Fibroblast of pulmonary artery (primary cell): ENCODE measurements around the gene DPYD.

Source experiments
- DNase-seq: peaks from one replicate; pipeline ENCODE4 v3.0.0-alpha.2; 2010; ENCODE audit warnings: low read depth
- H3K4me3 ChIP-seq: replicated peaks from 2 replicates; pipeline ENCODE4 v1.5.1; 2011; ENCODE audit warnings: low read depth, mild to moderate bottlenecking, control low read depth, low read length, moderate library complexity
- TF ChIP-seq, protein P1 (sequence below): IDR thresholded peaks from 2 replicates; pipeline ENCODE4 v1.5.1; 2011; ENCODE audit warnings: mild to moderate bottlenecking, control low read depth, low read length, inconsistent platforms; ENCODE audit errors: missing control alignments

The DPYD gene

GRCh38 chr1:97332716-97333115 is 588.1 kb downstream of the DPYD start:
- H3K4me3 ChIP-seq: no peak overlapping the region
- DNase-seq: peak; percentile 63
- TF ChIP-seq, protein P1, sequence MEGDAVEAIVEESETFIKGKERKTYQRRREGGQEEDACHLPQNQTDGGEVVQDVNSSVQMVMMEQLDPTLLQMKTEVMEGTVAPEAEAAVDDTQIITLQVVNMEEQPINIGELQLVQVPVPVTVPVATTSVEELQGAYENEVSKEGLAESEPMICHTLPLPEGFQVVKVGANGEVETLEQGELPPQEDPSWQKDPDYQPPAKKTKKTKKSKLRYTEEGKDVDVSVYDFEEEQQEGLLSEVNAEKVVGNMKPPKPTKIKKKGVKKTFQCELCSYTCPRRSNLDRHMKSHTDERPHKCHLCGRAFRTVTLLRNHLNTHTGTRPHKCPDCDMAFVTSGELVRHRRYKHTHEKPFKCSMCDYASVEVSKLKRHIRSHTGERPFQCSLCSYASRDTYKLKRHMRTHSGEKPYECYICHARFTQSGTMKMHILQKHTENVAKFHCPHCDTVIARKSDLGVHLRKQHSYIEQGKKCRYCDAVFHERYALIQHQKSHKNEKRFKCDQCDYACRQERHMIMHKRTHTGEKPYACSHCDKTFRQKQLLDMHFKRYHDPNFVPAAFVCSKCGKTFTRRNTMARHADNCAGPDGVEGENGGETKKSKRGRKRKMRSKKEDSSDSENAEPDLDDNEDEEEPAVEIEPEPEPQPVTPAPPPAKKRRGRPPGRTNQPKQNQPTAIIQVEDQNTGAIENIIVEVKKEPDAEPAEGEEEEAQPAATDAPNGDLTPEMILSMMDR: no peak

DNA sequence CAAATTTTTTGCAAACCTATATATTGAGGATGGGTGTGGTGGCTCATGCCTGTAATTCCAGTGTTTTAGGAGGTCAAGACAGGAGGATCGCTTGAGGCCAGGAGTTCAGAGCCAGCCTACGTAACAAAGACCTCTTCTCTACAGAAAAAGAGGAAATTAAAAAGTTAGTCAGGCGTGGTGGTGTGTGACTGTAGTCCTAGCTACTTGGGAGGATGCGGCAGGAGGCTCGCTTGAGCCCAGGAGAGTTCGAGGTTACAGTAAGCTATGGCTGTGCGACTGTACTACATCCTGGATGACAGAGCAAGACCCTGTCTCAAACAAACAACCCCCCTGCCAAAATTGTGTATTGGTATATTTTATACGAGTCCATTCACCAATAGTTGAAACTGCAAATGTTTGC is 589.7 kb downstream of the DPYD start:
- TF ChIP-seq, protein P1: no peak
- no peak for DNase-seq
- no peak overlapping the region for H3K4me3 ChIP-seq

GRCh38 chr1:97314685-97315084 is 606.1 kb downstream of the DPYD start:
- no peak overlapping the region for H3K4me3 ChIP-seq
- TF ChIP-seq, protein P1: no peak
- no peak for DNase-seq

GRCh38 chr1:97308131-97308530 is 612.7 kb downstream of the DPYD start:
- TF ChIP-seq, protein P1: no peak
- DNase-seq: peak; percentile 16

GRCh38 chr1:97307568-97307967 is 613.3 kb downstream of the DPYD start:
- no peak overlapping the region for H3K4me3 ChIP-seq
- TF ChIP-seq, protein P1: no peak
- no peak for DNase-seq

More at GRCh38 chr1:97308131-97308530, 612.7 kb downstream of the DPYD start:
- H3K4me3 ChIP-seq: no peak overlapping the region

GRCh38 chr1:97307151-97307550 is 613.7 kb downstream of the DPYD start:
- no peak overlapping the region for H3K4me3 ChIP-seq

DNA sequence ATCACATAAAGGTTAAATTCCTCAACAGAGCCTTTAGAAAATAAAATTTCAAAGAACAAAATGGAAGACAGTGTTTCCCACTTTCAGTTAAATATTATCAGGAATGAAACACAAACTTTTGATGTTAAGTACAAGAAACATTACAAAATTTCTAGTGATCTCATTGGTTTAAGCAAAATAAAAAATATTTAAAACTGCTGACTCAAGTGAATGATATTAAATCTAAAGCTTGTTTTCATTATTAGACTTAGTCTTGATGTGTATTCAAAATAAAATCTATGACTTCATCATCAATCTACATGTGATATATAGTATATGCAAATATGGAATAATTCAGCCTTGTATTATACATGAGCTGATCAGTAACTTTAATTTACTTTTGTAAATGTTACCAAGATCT is 614.3 kb downstream of the DPYD start:
- H3K4me3 ChIP-seq: no peak overlapping the region
- TF ChIP-seq, protein P1: no peak
- DNase-seq: no peak

More at GRCh38 chr1:97307151-97307550, 613.7 kb downstream of the DPYD start:
- TF ChIP-seq, protein P1: no peak
- no peak for DNase-seq
